ENCODE data around the gene ATRIP. TPM values are rescaled to one million over a fixed set of nuclear protein-coding genes. Genes with fewer than 3 reads are reported as not detected.

Gene ATRIP
- 10 to 100 TPM in 2 of 4 donors, 1 to 10 TPM in 2; 7.5 to 10.5 (median 9.3) TPM for total RNA-seq

DNA sequence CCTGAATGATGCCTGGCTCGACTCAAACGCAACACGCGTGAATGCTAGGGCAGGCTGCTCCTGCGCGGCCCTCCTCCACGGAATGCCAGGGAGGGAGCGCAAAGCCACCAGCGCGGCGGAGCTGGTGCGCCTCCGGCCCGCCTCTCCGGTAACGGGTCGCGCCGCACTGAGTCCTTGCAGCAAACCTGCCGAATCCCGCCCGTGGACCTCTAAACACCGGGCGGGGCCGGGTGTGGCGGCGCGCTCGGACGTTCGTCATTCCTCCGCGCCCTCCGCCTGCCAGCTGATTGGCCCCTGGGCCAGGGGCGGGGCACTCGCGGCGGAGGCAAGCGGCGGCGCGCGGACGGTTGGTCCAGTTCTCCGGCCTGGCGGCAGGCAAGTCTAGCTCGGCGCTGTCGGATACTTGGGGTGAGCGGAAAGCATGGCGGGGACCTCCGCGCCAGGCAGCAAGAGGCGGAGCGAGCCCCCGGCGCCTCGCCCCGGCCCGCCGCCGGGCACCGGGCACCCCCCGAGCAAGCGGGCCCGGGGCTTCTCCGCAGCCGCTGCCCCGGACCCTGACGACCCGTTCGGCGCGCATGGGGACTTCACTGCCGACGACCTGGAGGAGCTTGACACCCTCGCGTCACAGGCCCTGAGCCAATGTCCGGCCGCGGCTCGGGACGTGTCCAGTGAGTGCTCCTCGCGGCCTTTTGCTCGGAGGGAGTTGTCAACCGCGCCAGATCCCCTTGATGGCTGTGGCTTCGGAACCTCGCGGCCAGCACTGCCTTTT is at the start of gene ATRIP:
Gene ATRIP (plus strand): TSS at position 313 of the 769 bp plus-strand sequence. CDS start 109 bp downstream, at position 422.
- peak; percentile 80 to 97 for TF ChIP-seq EP300 (IDR thresholded peaks at IDR 0.05)
- peak; percentile 48 to 94 for TF ChIP-seq POLR2A (IDR thresholded peaks at IDR 0.05)
- TF ChIP-seq, protein P1, sequence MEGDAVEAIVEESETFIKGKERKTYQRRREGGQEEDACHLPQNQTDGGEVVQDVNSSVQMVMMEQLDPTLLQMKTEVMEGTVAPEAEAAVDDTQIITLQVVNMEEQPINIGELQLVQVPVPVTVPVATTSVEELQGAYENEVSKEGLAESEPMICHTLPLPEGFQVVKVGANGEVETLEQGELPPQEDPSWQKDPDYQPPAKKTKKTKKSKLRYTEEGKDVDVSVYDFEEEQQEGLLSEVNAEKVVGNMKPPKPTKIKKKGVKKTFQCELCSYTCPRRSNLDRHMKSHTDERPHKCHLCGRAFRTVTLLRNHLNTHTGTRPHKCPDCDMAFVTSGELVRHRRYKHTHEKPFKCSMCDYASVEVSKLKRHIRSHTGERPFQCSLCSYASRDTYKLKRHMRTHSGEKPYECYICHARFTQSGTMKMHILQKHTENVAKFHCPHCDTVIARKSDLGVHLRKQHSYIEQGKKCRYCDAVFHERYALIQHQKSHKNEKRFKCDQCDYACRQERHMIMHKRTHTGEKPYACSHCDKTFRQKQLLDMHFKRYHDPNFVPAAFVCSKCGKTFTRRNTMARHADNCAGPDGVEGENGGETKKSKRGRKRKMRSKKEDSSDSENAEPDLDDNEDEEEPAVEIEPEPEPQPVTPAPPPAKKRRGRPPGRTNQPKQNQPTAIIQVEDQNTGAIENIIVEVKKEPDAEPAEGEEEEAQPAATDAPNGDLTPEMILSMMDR (IDR thresholded peaks at IDR 0.05): peak in 2 of 5 experiments; percentile 32 to 48
- Histone ChIP-seq H3K4me1 (peaks cover 0 to 37% (median 19%) of the 10 kb centered on the region in 4 donors), H3K27me3 (no peaks in the 10 kb centered on the region), H3K36me3 (peaks cover 0 to 43% (median under 1%) of the 10 kb centered on the region in 3 donors), H3K4me3 (peak within 1 kb of the TSS; percentile 67 to 96 (median 84)), H3K27ac (peak within 1 kb of the TSS; percentile 79 to 97 (median 94)), H3K9me3 (no peaks in the 10 kb centered on the region)
- peak; percentile 79 to 87 for DNase-seq (ENCODE audit: low spot score in 2 of 2)
- 0% methylated on average over 73 to 80 of the region's 91 CpGs for WGBS, 2 donors

DNA sequence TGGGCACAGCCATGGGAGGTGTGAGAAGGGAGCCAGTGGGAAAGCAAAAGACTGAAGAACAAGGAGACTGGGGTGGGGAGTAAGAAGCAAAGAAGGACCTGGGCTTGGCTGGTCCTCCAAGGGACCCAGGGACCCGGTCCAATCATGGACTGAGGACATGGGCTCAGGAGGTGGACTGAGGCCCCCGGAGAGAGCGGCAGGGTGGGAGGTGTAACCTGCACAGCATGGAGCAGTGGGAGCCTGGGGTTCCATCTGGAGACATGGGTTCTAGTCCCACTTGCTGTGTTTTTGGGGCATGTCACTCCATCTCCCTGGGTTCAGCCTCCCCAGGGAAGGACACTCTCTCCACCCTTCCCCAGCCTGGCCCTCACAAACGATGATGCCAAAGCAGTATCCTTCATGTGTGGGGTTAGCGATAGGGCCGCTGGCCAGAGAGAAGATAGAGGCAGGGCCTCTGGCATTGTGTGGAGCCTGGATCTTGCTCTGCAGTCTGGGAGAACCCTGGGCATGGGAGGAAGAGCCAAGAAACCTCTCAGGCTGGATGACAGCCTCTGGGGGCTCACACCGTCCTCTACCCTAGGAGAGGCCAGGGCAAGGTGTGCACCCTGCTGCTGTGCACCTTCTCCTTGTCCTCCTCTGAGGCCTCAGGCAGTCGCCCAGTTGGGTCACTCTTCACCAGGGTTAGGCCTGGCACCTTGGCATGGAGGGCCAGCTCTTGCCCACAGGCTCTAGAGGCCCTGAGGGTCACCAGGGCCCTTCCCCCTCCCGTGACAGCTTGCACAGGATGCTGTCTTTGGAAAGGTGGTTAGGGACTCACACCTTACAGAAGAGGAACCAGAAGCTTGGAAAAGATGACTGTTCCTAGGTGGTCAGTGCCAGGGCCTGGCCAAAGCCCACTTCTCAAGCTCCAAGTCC is 48.5 kb upstream of the ATRIP start:
- Histone ChIP-seq H3K27ac (no peak overlapping the region), H3K36me3 (peaks cover 0 to 4% (median 0%) of the 10 kb centered on the region in 3 donors), H3K27me3 (no peaks in the 10 kb centered on the region), H3K4me3 (no peak overlapping the region), H3K4me1 (peaks cover 0 to 21% (median 10%) of the 10 kb centered on the region in 4 donors), H3K9me3 (no peaks in the 10 kb centered on the region)
- no peak for DNase-seq (ENCODE audit: low spot score in 2 of 2)
- 59 to 60% methylated on average over 7 of the region's 9 CpGs for WGBS, 2 donors
- TF ChIP-seq, protein P1 (IDR thresholded peaks at IDR 0.05): no peak
- TF ChIP-seq POLR2A (IDR thresholded peaks at IDR 0.05): no peak
- TF ChIP-seq EP300 (IDR thresholded peaks at IDR 0.05): no peak

DNA sequence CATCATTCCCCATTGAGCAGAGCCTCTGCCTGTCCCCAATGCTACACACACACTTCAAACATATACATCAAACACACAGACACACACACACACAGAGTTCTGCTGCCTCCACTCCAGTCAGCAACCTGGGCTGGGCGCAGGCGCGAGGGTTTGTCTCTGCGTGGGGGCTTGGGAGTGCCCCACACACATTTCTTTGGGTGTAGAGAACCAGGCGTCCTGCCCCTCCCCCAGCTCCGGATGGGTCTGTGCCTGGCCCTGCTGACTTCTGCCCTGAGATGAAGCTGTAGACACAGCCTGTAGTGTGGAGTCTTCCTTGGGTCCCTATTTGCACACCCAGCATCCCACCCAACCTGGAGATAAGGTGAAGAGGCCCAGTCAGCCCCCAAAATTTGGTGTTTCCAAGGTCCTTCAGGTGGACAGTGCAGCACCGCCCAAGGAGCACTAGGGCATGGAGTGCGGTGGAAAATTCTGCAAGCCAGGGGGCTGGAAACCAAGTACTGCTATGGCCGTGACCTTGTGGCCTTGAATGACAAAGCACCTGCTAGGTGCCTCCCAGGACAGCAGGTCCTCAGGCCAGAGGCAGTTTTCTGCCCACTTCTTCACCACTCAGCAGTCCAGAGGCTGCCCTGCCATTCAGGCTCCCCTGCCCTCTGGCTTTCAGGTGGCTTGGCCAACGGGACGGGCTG is 47.7 kb upstream of the ATRIP start:
- TF ChIP-seq POLR2A (IDR thresholded peaks at IDR 0.05) (no peak), EP300 (IDR thresholded peaks at IDR 0.05) (no peak)
- TF ChIP-seq, protein P1 (IDR thresholded peaks at IDR 0.05): no peak
- Histone ChIP-seq H3K4me3 (no peak overlapping the region), H3K4me1 (peaks cover 0 to 21% (median 10%) of the 10 kb centered on the region in 4 donors), H3K36me3 (peaks cover 0 to 12% (median 0%) of the 10 kb centered on the region in 3 donors), H3K27ac (peak overlapping the region in 1 of 4 donors; percentile 47), H3K9me3 (no peaks in the 10 kb centered on the region), H3K27me3 (no peaks in the 10 kb centered on the region)
- 54 to 65% methylated on average over 11 of the region's 11 CpGs for WGBS, 2 donors
- no peak for DNase-seq (ENCODE audit: low spot score in 2 of 2)

DNA sequence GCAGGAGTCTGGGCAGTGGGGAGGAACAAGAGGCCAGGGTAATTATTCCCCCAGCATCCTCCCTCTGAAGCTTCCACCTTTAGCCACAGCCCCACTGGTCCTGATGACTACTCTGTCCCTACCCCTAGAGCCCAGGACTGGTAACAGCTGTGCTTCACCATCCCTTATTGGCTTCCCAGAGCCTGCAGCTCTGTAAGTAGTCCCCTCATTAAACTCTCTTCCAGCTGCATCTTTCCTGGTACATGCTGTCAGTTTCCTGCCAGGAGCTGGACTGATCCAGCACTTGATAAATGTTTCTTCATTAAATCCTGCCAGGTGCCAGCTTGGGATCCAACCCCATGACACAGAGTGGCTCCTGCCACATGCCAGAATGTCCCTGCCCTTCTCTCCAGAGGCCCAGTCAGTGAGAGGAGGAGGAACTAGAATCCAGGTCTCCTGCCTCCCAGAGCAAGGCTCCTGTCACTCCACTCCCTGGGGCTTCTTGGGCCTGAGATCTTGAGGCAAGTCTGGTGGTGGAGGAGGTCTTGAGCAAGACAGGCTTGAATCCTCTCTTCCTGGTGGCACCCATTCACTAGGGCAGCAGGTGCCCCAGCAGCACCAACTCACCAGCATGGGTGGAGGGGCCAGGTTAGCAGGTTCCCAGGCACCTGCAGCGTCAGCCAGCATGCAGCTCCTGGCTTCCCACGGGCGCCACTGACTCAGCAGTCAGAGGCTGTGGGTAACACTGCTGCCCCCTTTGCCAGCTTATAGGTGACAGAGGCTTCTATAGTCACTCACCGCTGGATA is 47.0 kb upstream of the ATRIP start:
- Histone ChIP-seq H3K36me3 (peaks cover 0 to 19% (median 0%) of the 10 kb centered on the region in 3 donors), H3K27ac (peak overlapping the region in 1 of 4 donors; percentile 47)
- DNase-seq (ENCODE audit: low spot score in 2 of 2): no peak

More for the DNA sequence above, 47.0 kb upstream of the ATRIP start:
- WGBS, 2 donors: 56 to 71% methylated on average over 4 of the region's 4 CpGs
- H3K9me3 ChIP-seq: no peaks in the 10 kb centered on the region
- H3K4me1 ChIP-seq: peaks cover 0 to 21% (median 10%) of the 10 kb centered on the region in 4 donors
- H3K27me3 ChIP-seq: no peaks in the 10 kb centered on the region
- H3K4me3 ChIP-seq: no peak overlapping the region
- TF ChIP-seq, protein P1 (IDR thresholded peaks at IDR 0.05): no peak
- TF ChIP-seq EP300 (IDR thresholded peaks at IDR 0.05) (no peak), POLR2A (IDR thresholded peaks at IDR 0.05) (no peak)

Data from tibial nerve (tissue), 4 donors.